DMS53 (cell line): ENCODE data around the gene STK31.
"Not testable (repeated sequence)": the region's sequence is repeated elsewhere in the genome, so short reads cannot be mapped to it uniquely, and the experiment has no call there.

Experiments used
- DNase-seq: peaks from one replicate; lab custom pipeline; 2025; lab: John Stamatoyannopoulos, UW

STK31 gene

GRCh38 chr7:23713285-23714149 is 3.5 kb downstream of the STK31 start:
- peak; percentile 19 for DNase-seq

- DNase-seq: no peak
Measured at GRCh38 chr7:23714150-23714464, 4.1 kb downstream of the STK31 start.

GRCh38 chr7:23714579-23714978 is 4.6 kb downstream of the STK31 start:
- no peak for DNase-seq

- DNase-seq: peak; percentile 87
Measured at GRCh38 chr7:23715099-23715498, 5.1 kb downstream of the STK31 start.

- no peak for DNase-seq
Measured at GRCh38 chr7:23717788-23718187, 7.8 kb downstream of the STK31 start.

- DNase-seq: no peak
Measured at GRCh38 chr7:23721456-23721855, 11.4 kb downstream of the STK31 start.

- DNase-seq: peak; percentile 88
Measured at GRCh38 chr7:23722587-23723216, 12.7 kb downstream of the STK31 start.

- not testable (repeated sequence) for DNase-seq
Measured at GRCh38 chr7:23724113-23724512, 14.1 kb downstream of the STK31 start.

GRCh38 chr7:23742051-23742450 is 32.0 kb downstream of the STK31 start:
- no peak for DNase-seq

GRCh38 chr7:23743226-23743625 is 33.2 kb downstream of the STK31 start:
- peak; percentile 35 for DNase-seq

- no peak for DNase-seq
Measured at GRCh38 chr7:23746629-23747028, 36.6 kb downstream of the STK31 start.

- no peak for DNase-seq
Measured at GRCh38 chr7:23751852-23752251, 41.8 kb downstream of the STK31 start.

GRCh38 chr7:23758839-23759238 is 48.8 kb downstream of the STK31 start:
- DNase-seq: peak; percentile 34

- peak; percentile 91 for DNase-seq
Measured at GRCh38 chr7:23759671-23760391, 49.8 kb downstream of the STK31 start.

- DNase-seq: no peak
Measured at GRCh38 chr7:23765943-23766342, 55.9 kb downstream of the STK31 start.

- peak; percentile 14 for DNase-seq
Measured at GRCh38 chr7:23767514-23767913, 57.5 kb downstream of the STK31 start.

- no peak for DNase-seq
Measured at GRCh38 chr7:23768022-23768421, 58.0 kb downstream of the STK31 start.

- DNase-seq: peak; percentile 52
Measured at GRCh38 chr7:23779185-23779800, 69.3 kb downstream of the STK31 start.

- no peak for DNase-seq
Measured at GRCh38 chr7:23783115-23783514, 73.1 kb downstream of the STK31 start.

- peak; percentile 97 for DNase-seq
Measured at GRCh38 chr7:23787272-23787671, 77.3 kb downstream of the STK31 start.

- no peak for DNase-seq
Measured at GRCh38 chr7:23788843-23789242, 78.8 kb downstream of the STK31 start.

- no peak for DNase-seq
Measured at GRCh38 chr7:23791721-23792120, 81.7 kb downstream of the STK31 start.
